Measurements from ENCODE around the gene HTR7. TPM values are rescaled to one million over a fixed set of nuclear protein-coding genes. Genes with fewer than 3 reads are reported as not detected.
"Not testable (repeated sequence)": the region's sequence is repeated elsewhere in the genome, so short reads cannot be mapped to it uniquely, and the experiment has no call there.

The HTR7 gene
- total RNA-seq, 1 donor from 2014 or later, result 0.10 TPM

DNA sequence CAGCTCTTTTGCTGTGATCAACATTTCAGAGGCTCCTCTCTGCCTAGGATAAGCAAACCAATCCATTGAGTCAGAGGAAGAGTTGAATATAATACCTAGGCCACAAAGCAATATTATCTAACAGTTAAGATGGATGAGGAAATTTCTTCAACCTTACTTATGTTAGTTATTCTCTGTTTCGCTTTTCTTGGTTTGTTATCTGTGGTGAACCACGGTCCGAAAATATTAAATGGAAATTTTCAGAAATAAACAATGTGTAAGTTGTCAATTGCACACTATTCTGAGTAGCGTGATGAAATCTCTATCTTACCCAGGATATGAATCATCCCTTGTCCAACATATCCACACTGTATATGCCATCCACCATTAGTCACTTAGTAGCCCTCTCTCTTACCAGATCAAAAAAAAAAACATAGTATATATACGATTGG, 1.5 kb upstream of the HTR7 start:
- ATAC-seq, result no peak
- DNase-seq (ENCODE audit: low spot score), result no peak

DNA sequence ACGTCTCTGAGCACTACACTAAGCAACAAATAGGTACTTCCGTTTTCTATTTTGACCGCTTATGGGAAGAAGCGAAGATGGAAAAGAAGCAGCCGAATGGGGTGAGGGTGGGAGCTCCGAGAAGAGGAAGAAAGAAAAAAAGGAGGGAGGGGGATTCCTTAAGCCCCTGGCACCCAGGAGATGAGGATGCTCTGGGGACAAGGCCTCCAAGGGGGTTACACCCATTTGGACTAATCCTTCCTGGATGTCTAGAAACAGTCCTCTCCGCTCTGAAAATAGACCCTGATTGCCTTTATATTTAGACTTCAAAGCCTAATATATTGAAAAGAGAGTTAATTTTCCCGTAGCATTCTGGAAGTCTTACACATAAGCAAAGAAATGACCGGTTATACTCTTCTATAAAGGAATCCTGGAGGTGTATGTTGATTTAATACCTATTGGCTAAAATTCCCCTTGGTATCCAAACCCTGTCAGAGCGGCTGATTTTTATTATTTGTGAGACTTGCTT, 676 bp upstream of the HTR7 start:
- ATAC-seq (no peak), DNase-seq (ENCODE audit: low spot score) (no peak)

DNA sequence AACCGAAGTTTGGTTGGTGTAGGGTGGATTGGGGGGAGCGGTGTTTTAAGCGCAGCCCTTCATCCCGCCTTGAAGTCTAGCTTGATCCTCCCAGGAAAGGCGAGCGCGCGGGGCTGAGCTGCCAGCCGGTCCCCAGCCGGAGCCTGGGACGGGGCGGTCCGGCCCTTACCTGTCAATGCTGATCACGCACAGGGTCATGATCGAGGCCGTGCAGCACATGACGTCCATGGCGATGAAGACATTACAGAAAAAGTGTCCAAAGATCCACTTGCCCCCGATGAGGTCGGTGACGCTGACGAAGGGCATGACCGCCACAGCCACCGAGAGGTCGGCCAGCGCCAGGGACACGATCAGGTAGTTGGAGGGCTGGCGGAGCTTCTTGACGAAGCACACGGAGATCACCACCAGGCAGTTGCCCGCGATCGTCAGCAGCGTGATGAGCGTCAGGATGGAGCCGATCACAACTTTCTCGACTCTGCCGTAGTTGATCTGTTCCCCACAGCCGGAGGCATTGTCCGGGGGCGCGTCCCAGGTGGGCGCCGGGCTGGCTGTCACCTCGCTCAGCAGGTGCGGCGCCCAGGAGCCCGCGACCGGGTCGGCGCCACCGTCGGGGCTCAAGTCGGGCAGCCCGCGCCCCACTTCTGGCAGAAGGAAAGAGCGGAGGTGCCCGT, 740 bp downstream of the HTR7 start:
- DNase-seq (ENCODE audit: low spot score), result no peak
- ATAC-seq, result no peak

DNA sequence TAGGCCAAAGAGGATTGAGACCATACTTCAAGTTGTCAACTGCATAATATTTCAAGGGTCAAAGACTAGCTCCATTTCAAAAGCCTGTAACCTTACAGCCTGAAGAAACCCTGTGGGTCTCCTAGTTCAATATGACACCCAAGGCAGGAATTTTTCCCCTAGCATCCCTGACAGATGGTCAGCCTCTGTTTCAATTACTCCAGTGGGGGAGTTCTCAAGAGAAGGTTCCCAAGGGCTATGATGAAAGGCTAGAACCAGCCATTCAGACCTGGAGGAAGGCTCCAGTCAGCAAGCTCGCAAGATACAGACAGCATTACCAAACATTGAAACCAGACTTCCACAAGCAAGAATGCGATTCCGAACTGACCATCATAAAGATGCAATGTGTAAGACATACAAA, 1.6 kb downstream of the HTR7 start:
- ATAC-seq, result no peak
- DNase-seq (ENCODE audit: low spot score), result no peak

DNA sequence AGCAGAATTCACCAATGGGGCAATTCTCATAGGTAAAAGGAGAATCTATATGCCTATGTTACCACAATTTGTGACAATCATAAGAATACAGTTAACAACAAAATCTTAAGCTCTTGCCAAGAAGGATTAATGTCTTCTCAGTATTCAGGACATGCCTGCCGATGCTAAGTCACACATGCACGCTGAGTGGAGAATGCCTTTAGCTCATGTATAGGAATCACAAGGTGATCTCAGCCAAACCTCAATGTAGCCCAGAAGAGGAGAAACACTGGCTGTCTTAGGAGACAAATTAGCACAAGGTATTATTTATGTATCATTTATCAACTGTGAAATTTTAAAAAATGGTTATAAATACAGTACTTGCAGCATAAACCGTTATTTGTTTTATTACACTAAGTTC, 2.7 kb downstream of the HTR7 start:
- ATAC-seq, result no peak

DNA sequence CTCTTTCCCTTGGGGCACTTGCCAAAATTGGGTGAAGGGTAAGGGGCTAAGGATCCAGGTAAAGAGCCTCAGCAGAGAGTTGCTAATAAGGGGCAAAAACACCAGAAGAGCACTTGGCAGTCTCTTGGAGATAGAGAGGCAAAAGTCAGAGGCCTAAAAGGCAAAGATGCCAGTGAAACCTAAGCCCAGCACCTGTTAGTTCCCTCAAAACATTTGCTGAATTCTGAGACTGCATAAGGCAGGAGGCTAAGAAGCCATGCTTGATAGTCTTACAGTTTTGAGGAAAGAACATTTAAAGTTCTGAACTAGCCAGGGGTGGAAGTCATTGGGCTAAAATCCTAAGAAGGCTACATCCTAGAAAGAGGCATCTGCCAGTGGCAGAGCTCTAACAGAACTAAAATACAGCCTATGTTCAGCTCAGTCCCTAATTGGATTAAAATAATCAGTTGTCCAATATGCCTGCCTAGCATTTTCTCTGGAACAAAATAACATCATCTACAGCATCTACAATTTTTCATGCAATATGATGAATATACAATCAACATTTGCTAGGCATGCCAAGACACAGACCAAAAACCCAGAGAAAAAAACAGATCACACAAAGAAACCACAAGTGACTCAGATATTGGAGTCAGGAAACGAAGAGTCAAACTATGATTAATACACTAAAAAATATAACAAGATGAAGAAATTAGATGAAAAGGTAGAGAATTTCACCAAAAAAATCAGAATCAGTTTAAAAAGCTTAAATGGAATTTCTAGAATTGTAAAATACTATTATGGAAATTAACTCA, 7.7 kb downstream of the HTR7 start:
- no peak for DNase-seq (ENCODE audit: low spot score)
- no peak for ATAC-seq

More for the DNA sequence above, 2.7 kb downstream of the HTR7 start:
- no peak for DNase-seq (ENCODE audit: low spot score)

DNA sequence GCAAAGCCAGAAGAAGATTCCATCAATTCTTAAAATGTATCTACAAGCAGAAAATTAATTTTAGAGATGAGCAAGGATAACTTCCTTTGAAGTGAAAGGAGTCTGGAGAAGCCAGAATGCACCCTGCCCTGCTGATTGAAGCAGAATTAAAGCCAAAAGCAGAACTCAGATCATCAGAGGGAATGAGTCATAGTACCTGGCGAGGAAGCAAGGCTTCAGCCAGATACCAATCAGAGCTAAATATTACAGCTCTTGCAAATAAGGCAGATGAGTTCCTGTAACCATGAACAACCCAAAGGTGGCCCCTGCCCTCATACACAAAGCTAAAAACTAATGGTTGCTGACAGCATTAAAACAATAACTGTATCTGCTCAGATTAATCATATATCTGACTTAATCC, 10.4 kb downstream of the HTR7 start:
- ATAC-seq (no peak), DNase-seq (ENCODE audit: low spot score) (no peak)

DNA sequence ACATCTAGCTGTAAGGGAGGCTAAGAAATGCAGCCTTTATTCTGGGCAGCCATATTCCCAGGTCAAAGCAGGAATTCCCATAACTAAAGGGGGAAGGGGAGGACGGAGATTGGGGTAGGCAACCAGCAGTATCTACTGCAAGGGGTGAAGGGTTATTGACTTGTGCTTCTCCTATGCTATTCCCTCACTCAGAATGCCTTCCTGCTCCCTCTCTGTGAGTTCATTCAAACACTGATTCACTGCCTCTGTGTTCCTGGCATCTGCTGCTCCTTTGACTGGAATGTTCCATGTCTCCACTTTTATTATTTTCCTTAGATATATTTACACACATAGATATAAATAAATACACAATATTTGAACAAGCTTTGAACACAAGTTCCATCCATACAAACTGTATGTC, 11.1 kb downstream of the HTR7 start:
- no peak for DNase-seq (ENCODE audit: low spot score)
- ATAC-seq, result no peak

DNA sequence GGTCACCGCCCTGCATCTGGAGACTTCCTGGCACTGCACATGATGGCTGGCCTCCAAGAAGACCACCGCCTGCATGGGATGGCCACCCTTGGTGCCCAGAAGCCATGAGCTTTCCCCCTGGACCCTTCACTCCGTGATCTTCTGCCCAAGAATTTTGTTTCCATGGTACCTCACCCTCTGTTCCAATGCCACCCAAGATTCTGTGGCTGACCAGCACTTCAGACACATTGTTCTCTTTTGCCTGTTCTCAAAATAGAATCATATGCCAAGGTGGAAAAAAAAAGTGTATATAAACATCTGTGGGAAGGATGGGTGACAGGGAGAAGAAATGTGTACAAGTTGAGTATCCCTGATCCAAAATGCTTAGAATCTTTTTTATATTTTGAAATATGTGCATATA, 12.1 kb downstream of the HTR7 start:
- no peak for ATAC-seq
- no peak for DNase-seq (ENCODE audit: low spot score)

DNA sequence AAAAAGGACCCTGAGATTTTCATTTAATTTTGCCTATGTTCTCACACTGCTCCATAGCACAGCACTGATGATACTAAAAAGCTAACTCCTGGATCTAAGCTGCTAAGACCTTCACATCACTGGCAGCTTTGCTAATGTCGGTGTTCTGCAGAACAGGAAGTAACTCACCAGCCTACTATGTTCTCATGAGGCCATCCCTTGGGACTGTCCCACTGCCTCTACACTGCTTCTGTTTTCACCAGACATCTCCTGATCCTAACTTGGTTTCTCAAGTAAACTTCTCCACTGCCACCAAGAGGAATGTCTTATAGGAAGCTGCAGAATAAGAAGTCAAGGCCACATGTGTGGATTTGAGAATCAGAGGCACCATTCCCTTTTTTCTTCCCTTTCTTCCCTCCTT, 15.1 kb downstream of the HTR7 start:
- ATAC-seq, result no peak
- no peak for DNase-seq (ENCODE audit: low spot score)

DNA sequence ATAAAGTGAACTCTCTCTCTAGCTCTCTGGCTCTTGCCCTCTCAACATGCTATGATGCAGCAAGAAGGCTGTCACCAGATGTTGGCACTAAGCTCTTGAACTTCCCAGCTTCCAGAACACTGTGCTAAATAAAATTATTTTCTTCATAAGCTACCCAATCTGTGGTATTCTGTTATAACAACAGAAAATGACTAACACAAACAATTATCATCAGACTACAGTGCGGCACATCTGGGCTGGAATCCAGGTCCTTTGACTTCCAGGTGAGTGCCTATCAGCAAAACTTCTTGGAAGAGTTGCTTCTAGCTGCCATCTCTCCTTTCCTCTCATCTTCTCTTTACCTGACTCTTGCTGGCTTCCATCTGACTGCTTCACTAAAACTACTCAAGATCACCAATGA, 20.4 kb downstream of the HTR7 start:
- no peak for DNase-seq (ENCODE audit: low spot score)
- no peak for ATAC-seq

DNA sequence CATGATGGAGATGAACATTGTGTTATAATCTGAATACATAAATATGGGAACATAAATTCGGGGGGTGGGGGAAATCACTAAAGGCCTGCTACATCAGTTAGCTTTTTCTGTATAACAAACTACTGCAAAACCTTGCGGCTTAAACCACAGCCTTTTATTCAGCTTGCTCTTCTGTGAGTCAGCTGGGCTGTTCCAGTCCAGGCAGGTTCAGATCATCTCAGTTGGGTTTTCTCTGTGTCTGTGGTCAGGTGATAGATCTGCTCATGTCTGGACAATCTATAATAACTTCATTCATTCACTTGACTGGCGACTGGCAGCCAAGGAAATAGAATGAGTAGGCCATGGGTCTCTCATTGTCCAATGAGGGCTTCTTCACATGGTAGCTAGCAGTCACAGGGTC, 23.5 kb downstream of the HTR7 start:
- DNase-seq (ENCODE audit: low spot score) (no peak), ATAC-seq (no peak)

DNA sequence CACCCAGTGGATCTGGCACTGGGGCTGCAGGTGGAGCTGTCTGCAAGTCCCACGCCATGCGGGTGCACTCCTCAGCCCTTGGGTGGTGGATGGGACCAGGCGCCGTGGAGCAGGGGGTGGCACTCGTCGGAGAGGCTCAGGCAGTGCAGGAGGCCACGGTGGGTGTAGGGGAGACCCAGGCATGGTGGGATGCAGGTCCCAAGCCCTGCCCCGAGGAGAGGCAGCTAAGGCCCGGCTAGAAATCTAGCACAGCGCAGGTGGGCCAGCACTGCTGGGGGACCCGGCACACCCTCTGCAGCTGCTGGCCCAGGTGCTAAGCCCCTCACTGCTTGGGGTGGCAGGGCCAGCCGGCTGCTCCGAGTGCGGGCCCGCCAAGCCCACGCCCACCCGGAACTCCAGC, 25.7 kb downstream of the HTR7 start:
- no peak for DNase-seq (ENCODE audit: low spot score)
- no peak for ATAC-seq

DNA sequence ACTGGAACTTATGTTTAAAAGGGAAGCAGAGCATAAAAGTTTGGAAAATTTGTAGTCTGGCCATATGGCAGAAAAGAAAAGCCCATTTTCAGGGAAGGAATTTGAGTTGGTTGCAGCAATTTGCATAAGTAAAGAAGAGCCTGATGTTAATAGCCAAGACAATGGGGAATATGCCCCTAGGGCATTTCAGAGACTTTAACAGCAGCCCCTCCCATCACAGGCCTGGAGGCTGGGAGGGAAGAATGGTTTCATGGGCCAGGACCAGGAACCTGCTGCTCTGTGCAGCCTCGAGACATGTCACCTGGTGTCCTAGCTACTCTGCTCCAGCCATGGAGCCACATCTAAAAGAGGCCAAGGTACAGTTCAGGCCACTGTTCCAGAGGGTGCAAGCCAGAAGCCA, 35.3 kb downstream of the HTR7 start:
- DNase-seq (ENCODE audit: low spot score), result no peak
- ATAC-seq, result no peak

DNA sequence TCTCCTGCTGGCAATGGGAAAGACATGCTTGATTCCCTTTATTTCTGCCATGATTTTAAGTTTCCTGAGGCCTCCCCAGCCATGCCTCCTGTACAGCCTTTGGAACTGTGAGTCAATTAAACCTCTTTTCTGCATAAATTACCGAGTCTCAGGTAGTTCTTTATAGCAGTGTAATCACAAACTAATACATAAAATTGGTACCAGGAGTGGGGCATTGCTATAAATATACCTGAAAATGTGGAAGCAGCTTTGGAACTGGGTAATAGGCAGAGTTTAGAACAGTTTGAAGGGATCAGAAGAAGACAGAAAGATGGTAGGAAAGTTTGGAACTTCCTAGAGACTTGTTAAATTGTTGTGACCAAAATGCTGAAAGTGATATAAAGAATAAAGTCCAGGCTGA, 36.0 kb downstream of the HTR7 start:
- not testable (repeated sequence) for ATAC-seq; DNase-seq (ENCODE audit: low spot score)

DNA sequence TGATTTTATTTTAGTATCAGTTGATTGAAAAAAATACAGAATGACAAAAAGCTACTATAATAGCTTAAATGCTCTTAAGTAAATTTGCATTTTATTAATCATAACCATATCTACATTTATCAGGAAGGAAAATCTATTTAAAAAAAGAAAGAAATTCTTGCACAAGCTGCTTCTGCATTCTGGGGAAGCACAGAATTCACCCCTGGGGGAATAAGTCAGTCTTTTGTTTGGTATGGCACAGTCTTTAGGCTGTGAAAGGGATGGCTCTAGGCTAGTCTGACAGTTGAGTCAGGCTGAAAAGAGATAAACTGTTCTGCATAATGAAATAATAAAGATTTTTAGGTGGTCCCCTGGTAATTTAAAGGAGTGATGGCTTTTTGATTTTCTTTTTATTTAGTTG, 37.9 kb downstream of the HTR7 start:
- no peak for ATAC-seq
- DNase-seq (ENCODE audit: low spot score), result no peak

DNA sequence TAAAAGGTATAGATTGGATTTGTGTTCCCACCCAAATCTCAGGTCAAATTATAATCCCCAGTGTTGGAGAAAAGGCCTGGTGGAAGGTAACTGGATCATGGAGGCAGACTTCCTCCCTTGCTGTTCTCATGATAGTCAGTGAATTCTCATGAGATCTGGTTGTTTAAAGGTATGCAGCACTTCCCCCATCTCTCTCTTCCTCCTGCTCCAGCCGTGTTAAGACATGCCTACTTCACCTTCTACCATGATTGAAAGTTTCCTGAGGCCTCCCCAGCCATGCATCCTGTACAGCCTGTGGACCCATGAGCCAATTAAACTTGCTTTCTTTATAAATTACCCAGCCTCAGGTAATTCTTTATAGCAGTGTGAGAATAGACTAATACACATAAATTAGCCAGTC, 39.1 kb downstream of the HTR7 start:
- ATAC-seq (no peak), DNase-seq (ENCODE audit: low spot score) (no peak)

DNA sequence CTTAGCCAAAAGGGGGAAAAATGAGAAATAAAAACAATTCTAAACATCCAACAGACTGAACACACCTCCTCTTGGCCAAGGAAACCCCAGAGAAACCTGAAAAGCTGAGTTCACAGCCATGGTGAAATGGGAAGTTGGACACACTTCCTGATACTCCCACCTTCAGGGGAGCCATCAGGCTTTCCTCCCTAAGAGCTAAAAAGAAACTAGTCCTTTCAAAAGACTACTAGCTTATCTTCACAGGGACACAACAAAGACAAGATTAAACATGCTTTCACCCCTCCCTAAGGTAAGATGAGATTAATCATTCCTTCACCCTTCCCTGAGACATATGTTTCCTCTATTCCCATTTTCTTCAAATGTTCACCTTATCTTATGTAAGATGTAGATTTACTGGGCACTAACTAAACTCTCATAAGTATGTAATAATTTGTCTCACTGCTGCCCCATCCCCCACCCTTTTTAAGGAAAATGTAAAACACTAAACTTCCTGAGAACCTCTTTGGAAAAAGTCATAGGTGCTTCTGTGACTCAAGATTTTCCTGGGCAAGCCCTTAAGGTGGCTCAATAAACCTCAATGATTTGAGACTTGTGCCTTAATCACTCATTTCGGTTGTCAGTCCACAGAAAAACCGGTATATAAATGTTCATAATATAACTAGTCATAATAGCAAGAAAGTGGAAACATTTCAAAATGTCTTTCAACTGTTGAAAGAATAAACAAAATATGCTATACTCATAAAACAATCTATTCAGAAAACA, 40.5 kb downstream of the HTR7 start:
- ATAC-seq (no peak), DNase-seq (ENCODE audit: low spot score) (no peak)

DNA sequence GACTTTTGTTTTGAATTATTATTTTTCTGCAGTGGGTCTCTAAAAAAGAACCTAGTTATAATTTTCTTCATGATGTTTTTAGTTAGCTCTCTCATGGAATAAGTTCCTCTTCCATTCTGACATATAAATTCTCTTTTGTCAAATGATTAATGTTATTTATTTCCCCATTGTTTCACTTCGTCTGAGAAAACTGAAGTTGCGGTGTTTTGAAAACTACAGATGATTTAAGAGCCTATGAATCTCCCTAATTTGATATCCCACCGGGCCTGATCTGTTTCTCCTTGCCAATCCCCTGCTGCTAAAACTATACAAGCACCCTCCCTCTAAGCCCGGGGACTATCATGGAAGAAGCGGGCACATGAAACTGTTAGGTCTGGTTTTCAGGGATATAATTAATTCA, 41.4 kb downstream of the HTR7 start:
- DNase-seq (ENCODE audit: low spot score), result no peak
- no peak for ATAC-seq

DNA sequence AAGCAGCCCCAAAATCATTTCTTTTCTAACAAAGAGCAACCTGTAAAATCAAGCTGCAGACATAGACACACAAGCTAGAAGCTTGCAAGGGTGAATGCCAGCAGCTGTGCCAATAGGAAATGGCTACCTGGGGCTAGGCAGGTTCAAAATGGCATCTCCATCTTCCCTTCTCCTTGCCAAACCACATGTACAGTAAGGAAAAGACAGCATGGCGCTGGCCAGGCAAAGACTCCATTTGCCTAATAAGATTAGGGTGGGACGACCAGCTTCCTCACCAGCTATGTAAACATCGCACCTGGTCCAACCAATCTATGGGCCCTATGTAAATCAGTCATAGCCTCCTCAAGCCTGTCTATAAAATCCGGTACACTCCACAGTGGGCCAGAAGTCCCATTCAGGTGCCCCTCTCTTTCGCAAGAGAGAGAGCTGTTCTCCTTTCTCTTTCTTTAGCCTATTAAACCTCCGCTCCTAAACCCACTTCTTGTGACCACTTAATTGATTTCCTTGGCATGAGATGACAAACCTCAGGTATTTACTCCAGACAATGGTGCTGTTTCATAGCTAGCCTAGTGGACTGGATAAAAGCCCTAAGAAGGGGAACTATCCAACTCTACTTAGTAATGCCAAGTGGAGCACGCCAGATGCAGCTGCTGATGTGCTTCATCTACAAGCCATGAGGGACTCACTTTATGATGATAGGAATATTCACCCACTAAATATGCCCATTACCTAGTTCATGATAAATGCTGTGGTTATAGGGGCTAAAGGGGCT, 44.1 kb downstream of the HTR7 start:
- ATAC-seq (no peak), DNase-seq (ENCODE audit: low spot score) (no peak)

DNA sequence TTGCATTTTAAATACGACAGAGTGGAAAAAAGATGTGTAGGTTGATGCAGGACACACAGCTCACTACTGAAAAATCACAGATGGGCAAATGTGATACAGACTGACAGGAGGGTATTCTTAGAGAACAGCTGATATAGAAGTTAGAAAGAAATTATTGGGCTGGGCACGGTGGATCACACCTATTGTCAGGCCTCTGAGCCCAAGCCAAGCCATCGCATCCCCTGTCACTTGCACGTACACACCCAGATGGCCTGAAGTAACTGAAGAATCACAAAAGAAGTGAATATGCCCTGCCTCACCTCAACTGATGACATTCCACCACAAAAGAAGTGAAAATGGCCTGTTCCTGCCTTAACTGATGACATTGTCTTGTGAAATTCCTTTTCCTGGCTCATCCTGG, 50.7 kb downstream of the HTR7 start:
- DNase-seq (ENCODE audit: low spot score); ATAC-seq: not testable (repeated sequence)
